GM19239 (cell line): ENCODE measurements around the gene RIN3.
A peak's percentile ranks its signal among the peaks of the same experiment; 100 is the strongest.
"Not testable (repeated sequence)": the region's sequence is repeated elsewhere in the genome, so short reads cannot be mapped to it uniquely, and the experiment has no call there.

Source experiments
- DNase-seq: peaks from one replicate; pipeline ENCODE4 v3.0.0; 2011; ENCODE audit warnings: low spot score; ENCODE audit not compliant: insufficient read length
- FAIRE-seq: peaks from 2 replicates; lab custom pipeline; 2011; peaks lifted over from hg19 to GRCh38; lab: Jason Lieb, UNC

The RIN3 gene

DNA sequence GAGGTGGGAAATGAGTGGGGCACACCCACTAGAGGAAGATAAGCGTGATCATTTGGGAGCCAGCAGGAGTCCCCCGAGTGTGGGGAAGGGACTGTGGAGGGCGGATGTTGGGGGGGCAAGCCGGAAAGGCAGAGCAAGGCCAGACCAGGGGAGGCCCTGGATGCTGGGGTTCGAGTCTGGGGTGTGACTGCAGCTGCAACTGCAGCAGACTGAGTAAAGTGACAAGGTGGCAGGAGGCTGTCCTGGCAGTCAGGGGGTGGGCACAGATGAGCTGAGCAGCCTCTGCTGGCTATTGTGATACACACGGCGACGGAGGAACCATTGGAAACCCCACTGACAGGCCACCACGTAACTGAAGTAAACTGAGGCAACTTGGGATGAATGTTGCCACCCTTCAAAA, 124.7 kb downstream of the RIN3 start:
- FAIRE-seq (no peak), DNase-seq (no peak)

DNA sequence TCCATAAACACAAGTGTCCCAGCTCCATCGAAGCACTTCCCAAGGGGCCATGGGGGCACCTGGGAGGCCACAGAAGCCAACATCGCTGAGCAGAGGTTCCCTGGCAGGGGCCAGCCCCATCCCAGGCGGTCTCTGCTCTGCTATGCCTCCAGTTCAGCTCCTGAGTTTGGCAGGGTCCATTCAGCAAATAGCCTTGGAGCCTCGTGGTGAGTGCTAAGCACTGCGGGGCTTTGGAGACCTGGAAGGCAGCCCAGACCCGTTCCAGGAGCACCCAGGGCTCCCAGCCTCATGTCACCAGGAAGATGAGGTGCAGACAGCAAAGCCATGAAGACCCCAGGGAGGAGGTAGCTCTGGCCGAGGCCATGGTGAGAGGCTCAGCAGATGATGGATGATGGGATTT, 125.3 kb downstream of the RIN3 start:
- DNase-seq = no peak
- no peak for FAIRE-seq

DNA sequence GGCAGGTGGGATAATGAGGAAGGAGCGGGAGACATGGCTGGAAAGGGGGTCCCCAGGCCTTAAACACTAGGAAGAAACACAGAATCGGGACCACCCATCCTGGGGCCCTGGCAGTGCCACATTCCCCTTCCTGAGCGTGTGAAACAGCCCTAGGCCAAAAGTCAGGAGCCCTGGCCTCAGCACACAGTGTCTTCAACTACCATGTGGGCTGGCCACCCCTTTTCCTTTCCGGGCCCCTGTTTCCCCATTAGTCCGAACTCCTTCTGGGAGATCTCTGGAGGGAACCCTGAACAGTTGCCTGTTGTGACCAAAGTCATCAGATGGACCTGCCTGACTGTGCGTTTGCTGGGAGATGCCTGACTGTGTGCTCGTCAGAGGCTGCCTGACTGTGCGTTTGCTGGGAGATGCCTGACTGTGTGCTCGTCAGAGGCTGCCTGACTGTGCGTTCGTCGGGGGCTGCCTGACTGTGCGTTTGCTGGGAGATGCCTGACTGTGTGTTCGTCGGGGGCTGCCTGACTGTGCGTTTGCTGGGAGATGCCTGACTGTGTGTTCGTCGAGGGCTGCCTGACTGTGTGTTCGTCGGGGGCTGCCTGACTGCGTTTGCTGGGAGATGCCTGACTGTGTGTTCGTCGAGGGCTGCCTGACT, 126.0 kb downstream of the RIN3 start:
- FAIRE-seq, DNase-seq: not testable (repeated sequence)

DNA sequence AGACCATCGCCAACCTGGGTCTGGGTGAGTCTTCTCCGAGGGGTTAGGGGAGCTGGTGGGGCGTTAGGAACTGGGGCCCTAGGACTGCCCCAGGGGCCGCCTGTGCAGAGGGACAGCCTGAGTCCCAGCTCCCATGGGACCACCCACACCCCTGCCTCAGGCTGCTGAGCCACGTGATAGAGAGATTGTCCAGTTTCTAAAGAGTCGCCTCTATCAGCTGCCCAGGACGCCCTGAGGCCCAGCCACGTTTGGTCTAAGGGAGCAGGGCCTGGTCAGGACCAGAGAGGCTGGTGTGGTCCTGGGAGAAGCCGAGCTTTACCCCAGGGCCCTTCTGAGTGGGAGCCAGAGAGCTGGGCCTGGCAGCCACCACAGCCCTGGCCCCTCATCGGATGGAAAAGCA, 127.7 kb downstream of the RIN3 start:
- DNase-seq (no peak), FAIRE-seq (no peak)

DNA sequence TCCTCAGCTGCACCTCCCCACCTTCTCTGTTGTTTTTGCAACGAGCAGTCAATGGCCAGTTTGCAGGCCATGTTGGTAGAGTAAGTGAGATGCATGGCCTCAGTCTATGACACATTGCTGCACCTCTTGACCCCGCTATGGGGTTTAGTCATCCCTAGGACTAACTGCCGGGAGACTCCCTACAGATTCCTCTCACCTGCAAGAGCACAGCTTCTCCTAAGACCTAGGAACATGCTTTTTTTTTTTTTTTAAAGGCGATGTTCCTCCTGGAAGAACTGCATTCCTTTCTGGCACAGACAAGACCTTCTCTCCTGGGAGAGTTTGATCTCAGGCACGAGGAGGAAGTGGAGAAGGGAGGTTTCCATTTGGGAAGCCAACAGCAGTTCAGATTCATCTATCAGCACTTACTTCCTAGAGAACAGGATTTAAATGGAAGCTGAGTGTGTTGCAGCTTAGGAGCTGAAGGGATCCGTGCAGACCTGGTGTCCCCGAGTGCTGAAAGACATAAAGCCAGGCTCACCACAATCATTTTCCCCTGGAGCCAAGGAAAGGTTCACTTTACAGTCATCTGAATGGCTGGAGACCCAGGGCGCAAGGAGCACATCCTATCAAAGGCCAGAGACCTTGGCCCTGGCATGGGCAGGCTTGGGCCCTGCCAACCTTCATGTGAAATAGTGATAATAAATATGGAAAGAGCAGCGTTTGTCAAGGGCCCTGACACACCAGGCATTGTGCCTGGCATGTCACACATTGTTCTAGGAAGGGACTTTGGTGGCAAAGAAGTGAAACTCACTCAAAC, 130.8 kb downstream of the RIN3 start:
- no peak for DNase-seq
- no peak for FAIRE-seq

DNA sequence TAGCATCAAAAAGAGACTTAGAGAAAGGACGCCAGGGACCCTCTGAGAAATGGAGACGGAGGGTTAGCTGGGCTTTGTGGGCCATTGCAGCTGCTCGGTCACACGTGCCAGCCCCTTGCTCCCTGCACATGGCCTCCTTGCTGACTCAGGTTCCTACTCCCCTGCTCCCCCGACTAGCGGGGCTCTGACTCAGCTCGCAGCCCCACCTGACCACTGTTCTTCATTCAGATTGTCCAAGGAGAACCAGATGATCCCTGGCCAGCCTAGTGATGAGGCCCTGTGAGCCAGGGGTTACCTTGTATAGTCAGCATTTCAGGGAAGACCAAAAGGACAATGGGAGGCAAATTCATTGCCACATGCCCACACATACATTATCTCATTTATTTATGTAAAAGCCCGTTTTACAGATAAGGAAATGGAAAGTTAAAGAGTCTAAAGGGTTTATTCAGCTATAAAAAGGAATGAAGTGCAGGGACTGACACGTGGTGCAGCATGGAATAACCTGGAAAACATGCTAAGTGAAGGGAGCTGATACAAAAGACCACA, 131.5 kb downstream of the RIN3 start:
- FAIRE-seq (no peak), DNase-seq (no peak)

DNA sequence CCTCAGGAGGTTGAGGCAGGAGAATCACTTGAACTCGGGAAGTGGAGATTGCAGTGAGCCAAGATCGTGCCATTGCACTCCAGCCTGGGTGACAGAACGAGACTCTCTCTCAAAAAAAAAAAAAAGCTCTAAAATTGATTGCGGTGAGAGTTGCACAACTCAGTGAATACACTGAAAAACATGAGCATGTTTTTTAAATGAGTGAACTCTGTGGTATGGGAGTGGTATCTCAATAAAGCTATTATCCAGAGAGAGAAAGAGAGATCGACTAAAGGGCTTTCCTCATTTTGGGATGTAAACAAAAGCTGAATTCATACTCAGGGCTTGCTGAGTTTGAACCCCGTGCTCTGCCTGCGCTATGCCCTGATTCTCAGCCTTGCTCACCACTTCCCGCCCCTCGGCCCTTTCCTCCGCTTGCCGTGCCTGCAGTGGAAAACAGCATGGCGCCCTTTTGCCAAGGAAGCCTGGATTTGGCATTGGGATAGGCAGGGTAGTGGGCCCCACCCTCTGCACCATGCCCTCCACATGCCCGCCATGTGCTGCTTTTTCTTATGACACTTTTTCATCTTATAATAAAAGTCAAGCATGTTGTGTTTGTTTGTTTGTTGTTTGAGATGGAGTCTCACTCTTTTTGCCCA, 132.4 kb downstream of the RIN3 start:
- DNase-seq (no peak), FAIRE-seq (peak; percentile 48)

DNA sequence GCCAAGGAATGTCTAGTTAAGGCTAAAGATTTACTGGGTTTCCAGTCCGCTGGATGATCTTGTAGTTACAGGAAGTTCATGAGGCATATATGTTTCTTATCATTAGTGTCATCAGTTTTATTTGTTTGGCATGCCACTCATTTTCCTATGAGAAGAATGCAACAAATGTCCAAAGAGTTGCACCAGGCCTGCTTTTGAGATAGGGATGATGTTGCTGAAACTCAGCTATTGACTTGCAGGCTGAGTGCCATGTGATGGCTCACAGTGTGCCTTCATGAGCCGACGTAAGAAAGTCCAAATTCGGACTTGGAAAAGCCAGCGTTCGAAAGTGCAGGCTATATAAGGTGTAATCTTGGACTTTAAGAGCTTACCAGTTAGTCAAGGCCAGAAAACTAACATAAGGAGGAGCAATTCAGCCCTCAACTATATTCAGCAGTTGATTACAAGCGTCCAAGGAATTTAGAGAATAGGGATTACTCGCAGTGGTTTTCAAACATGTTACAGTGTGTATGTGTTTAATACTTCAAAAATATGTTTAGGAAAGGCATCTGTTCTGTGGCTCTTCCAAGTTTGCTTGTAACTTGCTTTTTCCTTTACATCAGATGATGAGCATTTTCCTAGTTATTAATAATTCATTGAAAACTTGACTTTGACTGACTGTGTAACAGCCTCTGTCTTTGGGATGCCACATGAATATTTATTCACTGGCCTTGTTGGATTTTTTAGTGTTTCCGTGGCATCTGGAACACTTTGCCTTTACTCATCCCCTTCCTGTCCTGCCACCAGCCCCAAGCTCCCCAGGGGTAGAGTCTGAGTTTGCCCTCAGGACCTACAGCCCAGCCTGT, 133.6 kb downstream of the RIN3 start:
- FAIRE-seq (peak; percentile 56), DNase-seq (no peak)

DNA sequence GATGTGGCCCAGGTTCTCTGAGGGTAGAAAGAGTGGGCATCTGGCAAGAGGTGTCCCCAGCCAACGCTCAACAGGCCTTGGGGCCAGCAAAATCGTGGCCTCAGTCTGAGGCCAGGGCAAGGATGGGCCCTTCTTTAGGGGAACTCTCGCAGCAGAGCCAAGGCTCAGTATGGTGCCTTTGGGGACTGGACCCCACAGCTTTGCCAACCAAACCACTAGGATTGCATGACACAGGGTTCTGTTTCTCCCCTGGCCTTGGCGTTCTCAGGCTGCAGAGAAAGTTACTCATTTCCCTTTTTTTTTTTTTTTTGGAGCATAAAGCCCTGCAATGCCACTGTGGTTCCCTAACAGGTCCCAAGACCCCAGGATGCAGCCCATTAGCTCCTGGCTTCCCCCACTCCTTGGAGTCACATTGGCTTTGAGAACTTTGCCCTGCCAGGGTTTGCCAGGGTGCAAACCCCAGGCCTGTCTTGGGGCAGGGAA, 134.3 kb downstream of the RIN3 start:
- FAIRE-seq = peak; percentile 4
- DNase-seq = no peak

DNA sequence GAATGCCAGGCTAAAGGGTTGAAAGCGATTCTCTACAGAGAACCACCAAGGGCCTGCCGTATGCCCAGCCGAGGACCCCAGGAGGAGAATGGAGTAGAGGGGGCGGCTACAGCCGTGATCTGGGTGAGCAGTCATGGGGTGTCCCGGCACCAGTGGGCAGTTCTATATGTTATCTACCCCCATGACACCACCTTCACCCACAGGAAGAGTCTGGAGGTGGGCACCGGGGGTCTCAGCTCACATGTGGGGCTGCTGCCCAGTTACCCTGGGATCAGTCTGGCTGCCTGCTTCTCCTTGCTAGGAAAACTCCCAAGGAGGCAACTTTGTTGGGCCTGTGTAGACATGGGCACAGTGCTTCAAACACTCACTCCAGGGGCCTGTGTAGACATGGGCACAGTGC, 135.5 kb downstream of the RIN3 start:
- FAIRE-seq = no peak

DNA sequence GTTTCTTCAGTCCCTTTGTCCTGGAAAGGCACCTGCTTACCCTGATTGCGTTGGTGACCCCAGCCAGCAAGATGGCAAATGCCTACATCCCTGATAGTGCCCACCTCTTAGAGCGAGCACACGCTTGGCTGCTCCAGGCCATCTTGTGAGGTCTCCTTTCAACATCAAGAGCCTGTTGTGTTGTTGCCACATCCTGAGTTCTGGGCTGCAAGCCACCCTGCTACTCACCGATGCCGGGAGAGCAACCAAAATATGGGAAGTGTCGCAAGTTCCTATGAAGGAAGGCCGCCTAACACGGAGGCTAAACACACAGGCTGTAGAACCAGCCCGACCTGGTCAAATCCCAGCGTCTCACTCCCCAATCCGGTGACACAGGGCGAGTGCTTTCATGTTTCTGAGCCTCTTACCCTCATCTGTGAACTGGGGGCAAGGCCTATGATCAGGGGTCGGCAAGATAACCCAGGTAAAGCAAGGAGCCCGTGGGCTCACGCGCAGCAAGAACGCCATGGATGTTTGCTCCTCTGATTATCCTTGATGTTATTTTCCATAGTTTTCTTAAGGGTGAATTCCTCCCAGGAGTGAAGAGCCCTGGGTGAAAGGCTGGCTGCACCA, 136.5 kb downstream of the RIN3 start:
- FAIRE-seq (no peak), DNase-seq (no peak)

More for the DNA sequence above, 135.5 kb downstream of the RIN3 start:
- DNase-seq = no peak

DNA sequence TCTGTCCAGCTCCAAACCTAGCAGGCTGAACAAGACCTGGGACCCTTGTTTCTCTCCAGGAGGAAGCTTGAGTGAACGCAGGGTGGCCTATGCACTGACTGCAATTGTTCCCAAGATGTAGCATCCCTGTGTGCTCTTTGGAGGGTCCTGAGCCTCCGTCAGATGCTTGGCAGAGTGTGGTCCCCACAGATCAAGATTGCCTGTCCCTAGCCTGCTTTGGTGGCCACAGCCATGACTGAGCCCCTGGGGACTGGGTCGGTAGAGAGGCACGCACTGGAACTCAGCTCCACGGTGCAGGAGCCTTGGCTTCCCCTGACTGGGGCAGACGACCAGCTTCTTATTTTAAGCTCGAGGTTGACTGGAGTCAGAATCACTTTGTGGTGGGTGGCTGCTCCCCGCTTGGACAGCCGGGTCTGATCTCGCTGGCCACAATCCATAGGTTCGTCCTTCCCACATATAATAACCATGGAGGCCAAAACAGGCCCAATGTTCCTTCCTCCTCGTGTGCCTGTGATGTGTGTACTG, 137.1 kb downstream of the RIN3 start:
- no peak for DNase-seq

DNA sequence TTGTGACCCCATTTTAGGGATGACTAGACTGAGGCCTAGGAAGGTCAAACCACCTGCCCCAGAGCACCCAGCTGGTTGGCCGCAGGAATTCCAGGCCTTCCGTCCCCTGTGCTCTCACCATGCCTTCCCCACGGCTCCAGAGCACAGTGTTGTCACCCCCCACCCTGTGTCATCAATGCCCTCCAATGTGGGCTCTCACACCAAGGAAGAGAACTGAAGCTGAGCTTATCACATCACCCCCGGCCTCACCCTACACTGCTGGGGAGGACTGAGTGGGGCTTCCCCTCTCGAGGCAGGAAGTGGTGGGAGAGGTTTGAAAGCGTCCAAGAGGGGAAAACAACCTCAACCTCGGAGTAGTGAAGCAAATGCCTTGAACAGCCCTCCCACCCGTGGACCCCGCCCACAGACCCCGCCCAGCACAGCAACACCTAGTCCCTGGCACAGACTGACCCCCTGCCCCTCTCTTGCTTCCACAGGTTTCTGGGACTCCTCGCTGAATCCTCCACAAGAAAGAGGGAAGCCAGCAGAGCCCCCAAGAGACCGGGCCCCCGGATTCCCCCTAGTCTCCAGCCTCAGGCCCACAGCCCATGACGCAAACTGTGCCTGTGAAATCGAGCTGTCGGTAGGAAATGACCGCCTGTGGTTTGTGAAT, 137.7 kb downstream of the RIN3 start:
- peak; percentile 73 for DNase-seq

More for the DNA sequence above, 137.1 kb downstream of the RIN3 start:
- peak; percentile 66 for FAIRE-seq

DNA sequence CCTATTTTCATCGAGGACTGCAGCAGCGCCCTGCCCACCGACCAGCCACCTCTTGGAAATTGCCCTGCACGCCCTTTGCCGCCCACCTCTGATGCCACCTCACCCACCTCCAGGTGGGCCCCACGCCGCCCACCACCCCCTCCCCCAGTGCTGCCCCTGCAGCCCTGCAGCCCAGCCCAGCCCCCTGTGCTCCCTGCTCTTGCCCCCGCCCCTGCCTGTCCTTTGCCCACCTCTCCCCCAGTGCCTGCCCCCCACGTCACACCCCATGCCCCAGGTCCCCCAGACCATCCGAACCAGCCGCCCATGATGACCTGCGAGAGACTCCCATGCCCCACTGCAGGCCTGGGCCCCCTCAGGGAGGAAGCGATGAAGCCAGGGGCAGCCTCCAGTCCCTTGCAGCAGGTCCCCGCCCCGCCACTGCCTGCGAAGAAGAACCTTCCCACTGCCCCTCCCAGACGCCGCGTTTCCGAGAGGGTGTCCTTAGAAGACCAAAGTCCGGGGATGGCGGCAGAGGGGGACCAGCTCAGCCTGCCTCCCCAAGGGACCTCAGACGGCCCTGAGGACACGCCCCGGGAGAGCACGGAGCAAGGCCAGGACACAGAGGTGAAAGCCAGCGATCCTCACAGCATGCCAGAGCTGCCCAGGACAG, 138.3 kb downstream of the RIN3 start:
- FAIRE-seq (peak; percentile 95), DNase-seq (no peak)

More for the DNA sequence above, 137.7 kb downstream of the RIN3 start:
- peak; percentile 100 for FAIRE-seq

DNA sequence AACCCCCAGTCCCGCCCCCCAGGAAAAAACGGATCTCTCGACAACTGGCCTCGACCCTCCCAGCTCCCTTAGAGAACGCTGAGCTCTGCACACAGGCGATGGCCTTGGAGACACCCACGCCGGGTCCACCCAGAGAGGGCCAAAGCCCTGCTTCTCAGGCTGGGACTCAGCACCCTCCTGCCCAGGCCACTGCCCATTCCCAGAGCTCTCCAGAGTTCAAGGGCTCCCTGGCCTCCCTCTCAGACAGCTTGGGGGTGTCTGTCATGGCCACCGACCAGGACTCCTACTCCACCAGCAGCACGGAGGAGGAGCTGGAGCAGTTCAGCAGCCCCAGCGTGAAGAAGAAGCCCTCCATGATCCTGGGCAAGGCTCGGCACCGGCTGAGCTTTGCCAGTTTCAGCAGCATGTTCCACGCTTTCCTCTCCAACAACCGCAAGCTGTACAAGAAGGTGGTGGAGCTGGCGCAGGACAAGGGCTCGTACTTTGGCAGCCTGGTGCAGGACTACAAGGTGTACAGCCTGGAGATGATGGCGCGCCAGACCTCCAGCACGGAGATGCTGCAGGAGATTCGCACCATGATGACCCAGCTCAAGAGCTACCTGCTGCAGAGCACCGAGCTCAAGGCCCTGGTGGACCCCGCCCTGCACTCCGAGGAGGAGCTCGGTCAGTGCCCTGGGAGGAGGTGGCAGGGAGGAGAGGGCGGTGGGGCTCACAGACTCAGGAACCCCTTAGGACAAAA, 139.0 kb downstream of the RIN3 start:
- FAIRE-seq = no peak
- no peak for DNase-seq

DNA sequence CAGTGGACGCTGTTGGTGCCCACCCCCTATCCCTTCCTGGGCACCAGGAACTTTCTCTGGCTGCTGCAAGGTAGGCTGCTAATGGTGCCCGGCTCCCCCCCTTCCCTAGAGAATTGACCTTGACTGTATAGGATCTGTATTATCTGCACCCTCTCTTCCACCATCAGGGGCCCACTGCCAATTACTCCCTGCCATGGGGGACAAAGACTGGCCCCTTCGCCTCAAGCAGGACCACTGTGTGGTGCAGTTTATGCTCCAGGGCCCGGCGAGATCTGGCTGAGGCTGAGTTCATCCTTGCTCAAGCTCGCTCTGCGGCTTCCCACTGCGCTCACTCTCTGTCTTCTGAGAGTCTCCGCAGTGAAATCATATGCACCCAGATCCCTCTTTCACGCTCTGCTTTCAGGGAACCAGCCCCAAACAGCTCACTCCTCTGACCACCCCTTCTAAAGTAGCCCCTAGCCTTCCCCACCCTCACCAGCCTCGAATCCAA, 139.6 kb downstream of the RIN3 start:
- FAIRE-seq (peak; percentile 91), DNase-seq (no peak)

DNA sequence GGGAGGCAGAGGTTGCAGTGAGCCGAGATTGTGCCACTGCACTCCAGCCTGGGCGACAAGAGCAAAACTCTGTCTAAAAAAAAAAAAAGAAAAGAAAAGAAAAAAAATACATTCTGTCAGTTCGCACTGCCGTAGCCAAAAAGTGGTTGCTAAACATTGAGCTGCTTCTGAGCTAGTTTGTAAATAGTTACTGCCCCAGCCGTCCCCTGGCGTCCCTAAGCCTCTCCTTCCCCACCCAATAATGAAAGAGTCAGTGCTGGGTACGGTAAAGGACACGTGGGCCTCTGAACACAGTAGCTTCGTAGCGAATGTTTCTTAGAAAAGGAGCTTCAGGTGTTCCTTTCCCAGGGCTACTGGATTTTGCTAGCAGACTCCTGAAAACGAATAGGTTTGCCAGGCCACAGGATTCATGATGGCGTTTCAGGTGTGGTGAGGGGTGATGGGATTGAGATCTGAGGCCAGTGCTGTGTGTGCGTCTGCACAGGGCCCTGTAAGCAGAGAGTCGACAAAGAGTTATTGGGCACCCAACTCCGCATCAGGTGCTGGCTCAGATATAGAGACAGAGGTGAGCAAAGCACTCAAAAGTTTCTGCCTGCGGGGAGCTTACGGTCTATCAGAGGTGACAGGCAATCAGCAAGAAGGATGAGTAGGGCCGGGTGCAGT, 140.8 kb downstream of the RIN3 start:
- peak; percentile 86 for FAIRE-seq
- no peak for DNase-seq
